ENCODE measurements around the gene ANGPTL1.

The ANGPTL1 gene, protein sequence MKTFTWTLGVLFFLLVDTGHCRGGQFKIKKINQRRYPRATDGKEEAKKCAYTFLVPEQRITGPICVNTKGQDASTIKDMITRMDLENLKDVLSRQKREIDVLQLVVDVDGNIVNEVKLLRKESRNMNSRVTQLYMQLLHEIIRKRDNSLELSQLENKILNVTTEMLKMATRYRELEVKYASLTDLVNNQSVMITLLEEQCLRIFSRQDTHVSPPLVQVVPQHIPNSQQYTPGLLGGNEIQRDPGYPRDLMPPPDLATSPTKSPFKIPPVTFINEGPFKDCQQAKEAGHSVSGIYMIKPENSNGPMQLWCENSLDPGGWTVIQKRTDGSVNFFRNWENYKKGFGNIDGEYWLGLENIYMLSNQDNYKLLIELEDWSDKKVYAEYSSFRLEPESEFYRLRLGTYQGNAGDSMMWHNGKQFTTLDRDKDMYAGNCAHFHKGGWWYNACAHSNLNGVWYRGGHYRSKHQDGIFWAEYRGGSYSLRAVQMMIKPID

DNA sequence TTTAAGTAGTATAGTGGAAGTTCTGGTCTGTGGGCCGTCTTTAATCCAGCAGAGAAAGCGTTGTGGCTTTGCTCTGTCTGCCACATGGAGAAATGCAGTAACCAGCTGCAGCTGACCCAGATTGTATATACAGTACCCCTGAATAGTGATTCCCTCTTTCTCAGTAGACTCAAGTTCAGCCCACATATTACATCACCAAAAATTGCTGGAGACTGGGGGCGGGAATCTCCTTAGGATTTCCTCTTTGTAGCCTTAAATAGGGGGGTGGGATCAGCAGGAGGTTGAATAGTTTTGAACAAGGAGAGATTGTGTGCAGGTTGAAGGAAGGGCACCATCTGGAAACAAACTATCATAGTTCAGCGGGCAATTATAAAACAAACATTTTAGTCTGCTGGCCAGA is at the start of gene ANGPTL1:
Gene ANGPTL1, minus strand, starts transcription at position 134 of the 400 bp plus-strand sequence. CDS start 5,301 bp downstream, outside the sequence.
- in situ Hi-C loops (cut with HindIII; ENCODE audit: low pct_ligation_motif_present, low pct_unique_long_range_greater_than_20kb, low sequenced_read_pairs) = no loop called here

DNA sequence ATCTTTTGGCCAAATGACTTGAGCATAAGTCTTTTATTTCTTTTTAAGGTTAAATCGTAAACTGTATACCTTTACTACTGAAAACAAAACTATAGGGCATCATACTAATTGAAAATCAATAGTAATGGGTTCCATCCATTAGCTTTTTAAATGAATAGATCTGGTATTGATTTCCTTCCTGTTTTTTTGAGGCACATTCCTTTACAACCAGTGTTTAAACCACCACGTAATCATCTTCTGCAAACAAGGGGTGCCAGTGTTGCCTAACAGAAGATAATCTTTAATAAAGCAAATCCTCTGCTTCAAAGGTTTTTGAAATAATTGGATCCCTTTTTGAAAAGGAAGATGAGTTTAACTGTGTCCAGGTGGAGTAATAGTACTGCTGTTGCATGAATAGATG is 48.7 kb upstream of the ANGPTL1 start:
- no peak for DNase-seq
- in situ Hi-C loops (cut with HindIII; ENCODE audit: low pct_ligation_motif_present, low pct_unique_long_range_greater_than_20kb, low sequenced_read_pairs) = no loop called here

More for the DNA sequence above, at the start of gene ANGPTL1:
- DNase-seq = no peak

DNA sequence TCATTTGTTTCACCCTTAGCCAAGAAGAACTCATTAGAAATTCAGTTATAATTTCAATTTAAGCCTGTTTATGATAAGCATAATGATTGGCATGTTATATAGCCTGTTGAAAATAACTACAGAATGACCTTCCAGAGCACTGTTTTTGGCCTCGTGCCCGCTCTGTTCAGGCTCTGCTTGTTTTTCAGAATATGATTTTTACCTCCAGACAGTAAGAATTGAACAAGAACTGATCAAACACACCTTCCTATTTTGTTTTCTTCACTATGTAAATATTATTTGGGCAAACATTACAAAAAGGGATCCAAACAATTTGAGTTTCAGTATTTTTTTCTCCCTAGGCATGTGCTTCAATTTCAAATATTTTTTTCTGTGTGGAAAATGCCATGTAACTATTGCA is 48.1 kb upstream of the ANGPTL1 start:
- in situ Hi-C loops (cut with HindIII; ENCODE audit: low pct_ligation_motif_present, low pct_unique_long_range_greater_than_20kb, low sequenced_read_pairs) = no loop called here
- DNase-seq = no peak

DNA sequence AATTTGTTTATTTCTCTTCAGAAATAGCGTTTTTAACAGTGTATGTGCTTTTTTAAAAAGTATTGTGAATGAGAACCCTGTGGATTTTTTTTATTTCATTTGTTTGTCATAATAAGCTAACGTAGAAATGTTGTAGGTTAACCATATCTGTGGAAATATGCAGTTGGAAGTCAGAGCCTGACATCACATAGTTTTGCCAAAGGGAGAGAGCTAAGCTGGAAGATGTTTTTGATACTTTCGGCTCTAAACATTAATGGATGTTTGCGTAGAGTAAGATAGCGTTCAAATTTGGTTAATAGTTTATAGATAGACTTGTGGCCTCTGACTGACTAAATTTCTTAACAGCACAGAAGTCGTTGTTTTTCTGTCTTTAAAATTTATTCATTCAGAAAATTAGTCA is 47.4 kb upstream of the ANGPTL1 start:
- in situ Hi-C loops (cut with HindIII; ENCODE audit: low pct_ligation_motif_present, low pct_unique_long_range_greater_than_20kb, low sequenced_read_pairs) = no loop called here
- DNase-seq = no peak

DNA sequence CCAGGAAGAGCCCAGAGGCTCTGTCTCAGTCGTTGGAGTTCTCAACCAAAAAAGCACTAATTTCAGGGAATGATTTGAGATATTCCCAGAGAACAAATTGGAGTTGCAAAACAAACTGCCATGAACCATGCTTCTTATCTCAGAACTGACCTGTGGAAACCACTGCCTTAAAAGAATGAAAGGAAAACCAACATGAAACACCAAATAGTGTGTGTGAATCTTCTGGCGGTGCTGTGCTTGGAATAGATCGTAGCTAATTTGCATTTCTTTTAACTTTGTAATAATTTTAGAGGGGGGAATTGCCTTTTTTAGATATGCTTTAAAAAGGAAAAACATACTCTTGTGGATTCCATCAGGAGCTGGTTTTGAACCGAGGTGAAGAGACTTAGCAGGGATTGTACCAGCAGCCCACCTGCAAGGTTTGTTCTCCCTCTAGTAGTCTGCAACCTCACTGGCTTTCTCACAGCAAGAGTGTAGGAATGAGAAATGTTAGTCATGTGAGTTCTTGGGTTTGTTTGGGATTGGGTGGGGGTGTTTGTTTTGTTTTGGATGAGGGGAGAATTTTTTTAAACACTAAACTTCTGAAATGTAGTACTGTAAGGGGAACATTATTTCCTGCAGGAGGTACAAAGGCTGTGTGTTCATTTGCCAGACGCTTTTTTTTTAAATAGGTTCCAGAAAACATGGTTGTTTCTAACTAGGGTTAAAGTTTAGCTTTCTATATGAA is 45.7 kb upstream of the ANGPTL1 start:
- in situ Hi-C loops (cut with HindIII; ENCODE audit: low pct_ligation_motif_present, low pct_unique_long_range_greater_than_20kb, low sequenced_read_pairs) = no loop called here
- DNase-seq = no peak

DNA sequence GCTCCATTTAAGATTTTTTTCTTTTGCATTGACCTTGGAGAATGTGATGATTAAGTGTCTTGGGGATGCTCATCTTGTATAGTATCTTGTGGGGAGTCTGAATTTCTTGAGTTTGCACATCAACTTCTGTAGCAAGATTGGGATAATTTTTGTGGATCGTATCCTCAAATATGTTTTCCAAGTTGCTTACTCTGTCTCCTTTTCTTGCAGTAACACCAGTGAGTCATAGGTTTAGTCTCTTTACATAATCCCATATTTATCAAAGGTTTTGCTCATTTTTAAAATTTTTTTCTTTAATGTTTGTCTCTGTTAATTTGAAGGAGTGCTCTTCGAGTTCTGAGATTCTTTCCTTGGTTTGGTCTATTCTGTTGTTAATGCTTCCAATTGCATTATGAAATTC is 41.7 kb upstream of the ANGPTL1 start:
- no peak for DNase-seq
- in situ Hi-C loops (cut with HindIII; ENCODE audit: low pct_ligation_motif_present, low pct_unique_long_range_greater_than_20kb, low sequenced_read_pairs) = no loop called here

DNA sequence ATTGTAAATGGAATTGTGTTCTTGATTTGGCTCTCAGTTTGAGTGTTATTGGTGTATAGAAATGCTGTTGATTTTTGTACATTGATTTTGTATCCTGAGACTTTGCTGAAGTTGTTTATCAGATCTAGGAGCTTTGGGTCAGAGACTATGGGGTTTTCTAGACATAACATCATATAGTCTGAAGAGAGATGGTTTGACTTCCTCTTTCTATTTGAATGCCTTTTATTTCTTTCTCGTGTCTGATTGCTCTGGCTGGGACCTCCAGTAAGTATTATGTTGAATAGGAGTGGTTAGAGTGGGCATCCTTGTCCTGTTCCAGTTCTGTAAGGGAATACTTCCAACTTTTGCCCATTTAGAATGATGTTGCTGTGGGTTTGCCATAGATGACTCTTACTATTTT is 39.1 kb upstream of the ANGPTL1 start:
- DNase-seq = no peak
- in situ Hi-C loops (cut with HindIII; ENCODE audit: low pct_ligation_motif_present, low pct_unique_long_range_greater_than_20kb, low sequenced_read_pairs) = no loop called here

DNA sequence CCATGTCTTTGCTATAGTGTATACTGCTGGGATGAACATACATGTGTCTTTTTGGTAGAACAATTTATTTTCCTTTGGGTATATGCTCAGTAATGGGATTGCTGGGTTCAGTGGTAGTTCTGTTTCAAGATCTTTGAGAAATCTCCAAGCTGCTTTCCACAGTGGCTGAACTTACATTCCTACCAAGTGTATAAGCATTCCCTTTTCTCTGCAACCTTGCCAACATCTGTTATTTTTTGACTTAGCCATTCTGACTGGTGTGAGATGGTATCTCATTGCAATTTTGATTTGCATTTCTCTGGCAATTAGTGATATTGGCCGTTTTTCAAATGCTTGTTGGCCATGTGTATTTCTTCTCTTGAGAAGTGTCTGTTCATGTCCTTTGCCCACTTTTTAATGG is 37.5 kb upstream of the ANGPTL1 start:
- in situ Hi-C loops (cut with HindIII; ENCODE audit: low pct_ligation_motif_present, low pct_unique_long_range_greater_than_20kb, low sequenced_read_pairs) = no loop called here
- DNase-seq = no peak

DNA sequence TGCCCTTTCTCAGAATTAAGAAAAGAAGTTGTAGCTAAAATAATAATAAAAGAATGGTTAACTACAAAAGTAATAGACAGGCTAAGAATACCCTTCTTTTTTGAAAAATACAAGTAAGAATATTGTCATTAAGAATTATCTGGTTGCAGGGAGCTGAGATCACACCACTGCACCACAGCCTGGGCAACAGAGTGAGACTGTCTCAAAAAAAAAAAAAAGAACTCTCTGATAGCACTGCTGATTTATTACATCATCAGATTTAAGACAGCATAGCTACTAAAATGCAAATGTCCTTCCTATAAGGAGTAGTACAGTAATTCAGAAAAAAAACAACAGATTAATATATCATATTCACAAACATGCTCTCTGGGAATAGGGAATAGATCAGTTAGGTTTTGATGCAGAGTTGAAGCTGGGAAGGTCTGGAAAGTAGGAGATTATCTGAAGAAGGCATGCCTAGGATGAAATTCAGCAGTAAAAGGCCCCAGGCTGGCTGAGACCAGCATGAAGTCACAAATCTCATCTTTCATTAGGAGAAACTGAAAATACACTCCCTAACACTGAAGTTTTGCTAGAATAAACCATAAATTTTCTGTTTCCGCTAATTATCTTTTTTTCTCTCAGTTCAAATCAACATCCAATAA is 30.7 kb upstream of the ANGPTL1 start:
- DNase-seq = no peak
- in situ Hi-C loops (cut with HindIII; ENCODE audit: low pct_ligation_motif_present, low pct_unique_long_range_greater_than_20kb, low sequenced_read_pairs) = no loop called here

DNA sequence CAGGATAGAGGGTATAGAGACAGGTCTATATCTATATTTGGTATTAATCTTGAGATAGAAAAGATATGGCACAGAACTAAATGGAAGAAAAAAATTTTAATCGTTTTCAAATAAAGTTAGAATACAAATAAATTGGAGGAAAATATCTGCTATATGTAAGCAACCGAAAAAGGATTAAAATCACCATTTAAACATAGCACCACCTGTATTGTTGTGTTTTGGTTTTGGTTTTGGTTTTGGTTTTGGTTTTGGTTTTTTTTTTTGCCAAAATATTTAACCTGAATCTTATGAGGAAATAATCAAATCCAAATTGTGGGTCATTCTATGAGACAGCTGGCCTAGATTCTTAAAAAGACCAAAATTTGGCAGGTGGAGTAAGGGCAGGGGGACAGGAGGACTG is 28.5 kb upstream of the ANGPTL1 start:
- in situ Hi-C loops (cut with HindIII; ENCODE audit: low pct_ligation_motif_present, low pct_unique_long_range_greater_than_20kb, low sequenced_read_pairs) = no loop called here
- DNase-seq = no peak

DNA sequence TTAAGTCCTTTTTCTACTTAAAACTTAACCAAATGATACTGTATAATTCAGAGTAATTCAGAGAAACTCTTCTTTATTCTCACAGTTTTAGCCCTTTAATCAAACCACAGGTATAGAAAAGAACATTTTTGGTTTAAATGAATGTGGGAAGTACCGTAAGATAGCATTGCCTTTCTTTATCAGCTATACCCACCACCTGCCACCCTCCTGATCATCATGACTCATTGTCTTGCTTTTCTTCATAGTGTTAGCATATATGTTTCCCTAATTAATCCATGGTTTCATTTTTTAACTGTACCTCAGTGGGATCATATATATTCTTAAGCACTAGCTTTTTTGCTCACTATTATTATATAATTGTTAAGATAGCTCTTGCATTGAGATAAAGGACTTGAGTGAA is 27.5 kb upstream of the ANGPTL1 start:
- no peak for DNase-seq
- in situ Hi-C loops (cut with HindIII; ENCODE audit: low pct_ligation_motif_present, low pct_unique_long_range_greater_than_20kb, low sequenced_read_pairs) = no loop called here

DNA sequence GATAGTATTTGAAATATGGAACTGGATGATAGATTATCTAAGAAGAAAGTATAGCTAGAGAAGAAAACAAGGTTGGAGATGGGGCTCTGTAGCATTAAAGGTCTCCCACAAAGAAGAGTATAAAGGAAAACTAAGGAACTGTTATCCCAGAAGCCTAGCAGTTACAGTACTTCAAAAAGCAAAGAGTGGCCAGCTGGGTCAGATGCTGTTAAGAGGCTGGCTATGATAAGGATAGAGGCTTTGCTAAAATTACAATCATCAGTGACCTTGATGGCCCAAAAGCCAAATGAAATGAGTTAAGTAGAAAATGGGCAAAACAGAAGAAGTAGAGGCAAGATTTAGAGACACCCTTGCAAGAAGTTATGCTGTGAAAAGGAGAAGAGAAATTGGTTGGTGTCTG is 25.1 kb upstream of the ANGPTL1 start:
- in situ Hi-C loops (cut with HindIII; ENCODE audit: low pct_ligation_motif_present, low pct_unique_long_range_greater_than_20kb, low sequenced_read_pairs) = no loop called here
- DNase-seq = no peak

DNA sequence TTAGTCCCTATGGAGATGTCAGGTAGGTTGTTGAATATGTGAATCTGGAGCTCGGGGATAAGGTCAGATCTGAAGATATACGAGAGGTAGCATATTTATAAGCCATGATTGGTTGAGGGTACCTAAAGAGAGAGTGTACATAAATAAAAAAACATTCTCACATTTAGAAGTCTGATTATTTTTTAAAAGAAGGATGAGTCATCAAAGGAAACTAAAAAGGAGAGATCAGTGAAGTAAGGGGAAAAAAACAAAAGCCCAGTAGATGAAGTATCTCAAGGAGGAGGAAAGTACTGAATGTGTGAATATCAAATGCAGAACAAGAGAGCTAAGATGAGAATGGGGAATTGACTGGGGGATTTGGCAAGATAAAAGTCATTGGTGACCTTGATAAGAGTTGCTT is 15.7 kb upstream of the ANGPTL1 start:
- no peak for DNase-seq
- in situ Hi-C loops (cut with HindIII; ENCODE audit: low pct_ligation_motif_present, low pct_unique_long_range_greater_than_20kb, low sequenced_read_pairs) = no loop called here

DNA sequence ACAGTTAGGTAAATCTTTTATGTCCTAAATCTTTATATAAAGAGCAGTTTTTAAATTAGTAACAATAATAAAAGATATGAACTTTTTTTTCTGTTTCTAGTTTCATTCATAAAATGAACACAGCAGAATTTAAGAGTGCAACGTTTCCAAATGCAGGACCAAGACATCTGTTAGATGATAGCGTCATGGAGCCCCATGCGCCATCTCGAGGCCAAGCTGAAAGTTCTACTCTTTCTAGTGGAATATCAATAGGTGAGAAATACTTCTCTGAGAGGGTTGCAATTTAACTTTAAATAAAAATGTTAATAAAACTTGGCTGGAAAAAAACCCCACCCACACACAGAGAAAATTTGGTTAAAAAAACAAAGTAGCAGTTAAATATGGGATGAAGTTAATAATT is 15.0 kb upstream of the ANGPTL1 start:
- in situ Hi-C loops (cut with HindIII; ENCODE audit: low pct_ligation_motif_present, low pct_unique_long_range_greater_than_20kb, low sequenced_read_pairs) = no loop called here
- DNase-seq = no peak

DNA sequence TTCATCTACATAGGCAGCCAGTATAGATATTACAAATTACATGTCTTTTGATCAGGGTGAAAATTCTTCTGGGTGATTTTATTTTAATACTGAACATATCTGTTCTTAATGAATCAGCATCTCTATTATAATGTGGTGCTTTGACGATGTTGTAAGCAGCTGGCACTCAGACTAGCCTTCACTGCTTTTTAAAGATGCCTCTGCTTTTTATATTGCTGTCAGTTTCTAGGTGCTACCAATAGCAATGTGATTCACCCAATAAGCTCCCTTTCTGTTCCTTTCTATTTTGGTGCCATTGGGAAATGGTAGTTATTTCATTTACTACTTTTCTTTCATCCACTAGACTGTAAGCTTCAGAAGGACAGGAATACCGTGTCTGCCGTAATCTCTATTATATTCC is 11.1 kb upstream of the ANGPTL1 start:
- in situ Hi-C loops (cut with HindIII; ENCODE audit: low pct_ligation_motif_present, low pct_unique_long_range_greater_than_20kb, low sequenced_read_pairs) = no loop called here

DNA sequence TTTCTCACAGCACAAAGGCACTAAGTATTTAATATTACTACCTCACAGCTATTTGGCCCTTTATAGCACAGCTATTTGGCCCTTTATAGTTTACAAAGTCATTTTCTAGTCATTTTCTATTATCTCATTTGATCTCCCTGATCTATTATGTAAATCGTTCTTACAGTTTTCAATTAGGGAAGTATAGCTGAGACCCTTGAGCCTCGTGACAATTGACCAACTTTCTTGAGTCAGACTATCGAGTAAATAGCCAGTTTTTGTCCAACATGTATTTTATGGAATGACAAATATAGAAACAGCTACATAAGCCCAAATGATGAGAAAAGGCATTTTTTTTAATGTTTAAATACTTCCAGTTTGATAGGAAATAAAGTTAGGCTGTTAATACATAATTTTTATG is 7.0 kb upstream of the ANGPTL1 start:
- in situ Hi-C loops (cut with HindIII; ENCODE audit: low pct_ligation_motif_present, low pct_unique_long_range_greater_than_20kb, low sequenced_read_pairs) = no loop called here
- no peak for DNase-seq

More for the DNA sequence above, 11.1 kb upstream of the ANGPTL1 start:
- no peak for DNase-seq

DNA sequence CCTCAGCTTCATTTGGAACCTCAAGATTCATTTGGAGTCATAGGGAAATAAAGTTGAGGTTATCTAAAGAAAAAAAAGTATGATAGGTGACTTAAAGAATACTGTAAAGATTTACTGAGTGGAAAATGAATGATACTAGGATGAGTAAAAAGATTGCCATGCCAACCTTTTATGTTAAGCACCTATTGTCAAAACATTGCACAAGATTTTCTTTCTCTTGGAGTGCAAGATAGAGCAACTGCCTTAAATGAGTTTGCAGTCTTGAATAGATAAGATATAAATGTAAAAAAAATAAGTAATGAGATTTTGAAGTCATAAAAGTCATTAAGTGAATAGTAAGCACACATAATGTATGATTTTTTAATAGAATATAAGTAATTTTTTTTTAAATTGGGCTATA is 5.1 kb upstream of the ANGPTL1 start:
- in situ Hi-C loops (cut with HindIII; ENCODE audit: low pct_ligation_motif_present, low pct_unique_long_range_greater_than_20kb, low sequenced_read_pairs) = no loop called here
- DNase-seq = no peak

DNA sequence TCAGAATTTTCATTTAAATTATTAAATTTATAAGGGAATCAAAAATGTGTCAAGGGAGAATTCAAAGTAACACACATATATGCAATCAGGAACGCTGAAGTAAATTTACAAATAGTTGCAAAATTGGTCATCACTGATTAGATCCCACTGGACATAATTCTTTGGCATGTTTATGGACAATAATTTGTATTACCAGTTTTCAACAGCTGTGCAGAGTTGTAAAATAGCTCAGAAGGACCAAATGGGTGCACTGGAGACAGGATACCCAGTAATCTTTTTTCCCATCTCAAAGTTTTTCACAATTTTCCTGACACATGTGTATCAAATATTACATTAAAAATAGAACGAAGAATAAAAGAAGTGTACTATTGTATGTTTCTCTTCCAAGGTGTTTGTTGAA is 4.1 kb upstream of the ANGPTL1 start:
- DNase-seq = no peak
- in situ Hi-C loops (cut with HindIII; ENCODE audit: low pct_ligation_motif_present, low pct_unique_long_range_greater_than_20kb, low sequenced_read_pairs) = no loop called here

DNA sequence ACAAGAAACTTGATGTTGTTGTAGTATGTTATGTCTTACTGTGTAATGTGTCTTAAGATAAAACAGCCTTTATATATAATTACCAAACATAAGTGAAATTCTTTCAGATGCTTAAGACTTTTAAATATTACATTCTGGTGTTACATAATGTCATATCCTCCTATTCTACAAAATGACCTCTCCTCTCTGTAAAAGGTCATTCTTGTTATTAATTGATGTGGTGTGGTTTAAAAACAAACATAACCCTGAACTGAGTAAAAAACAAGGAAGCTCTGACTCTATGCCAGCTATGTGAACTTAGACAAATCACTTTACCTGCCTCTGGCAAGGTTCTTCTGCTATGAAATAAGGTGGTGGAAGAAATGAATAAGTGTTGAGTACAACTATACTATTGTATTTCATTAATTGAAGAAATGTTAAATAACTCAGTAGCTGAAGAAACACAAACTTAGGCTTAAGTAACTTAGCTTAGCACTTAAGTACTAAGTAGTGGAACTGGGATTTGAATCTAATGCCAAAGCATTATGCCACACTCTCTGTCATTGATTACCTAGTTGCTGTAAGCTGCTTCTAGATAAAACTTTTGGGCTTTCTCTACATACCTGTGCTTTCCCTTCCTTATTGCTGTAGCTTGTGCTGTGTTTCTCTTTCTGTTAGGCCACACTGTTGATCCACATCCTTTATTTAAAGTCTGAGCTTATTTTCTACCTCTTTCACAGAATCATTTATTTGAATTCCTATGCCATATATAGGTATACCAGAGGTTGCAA is 859 bp upstream of the ANGPTL1 start:
- no peak for DNase-seq
- in situ Hi-C loops (cut with HindIII; ENCODE audit: low pct_ligation_motif_present, low pct_unique_long_range_greater_than_20kb, low sequenced_read_pairs) = no loop called here

All from ACHN (cell line).